ENCODE data around the gene NPHP4.
"Not testable (repeated sequence)": the region's sequence is repeated elsewhere in the genome, so short reads cannot be mapped to it uniquely, and the experiment has no call there.

NPHP4 gene

DNA sequence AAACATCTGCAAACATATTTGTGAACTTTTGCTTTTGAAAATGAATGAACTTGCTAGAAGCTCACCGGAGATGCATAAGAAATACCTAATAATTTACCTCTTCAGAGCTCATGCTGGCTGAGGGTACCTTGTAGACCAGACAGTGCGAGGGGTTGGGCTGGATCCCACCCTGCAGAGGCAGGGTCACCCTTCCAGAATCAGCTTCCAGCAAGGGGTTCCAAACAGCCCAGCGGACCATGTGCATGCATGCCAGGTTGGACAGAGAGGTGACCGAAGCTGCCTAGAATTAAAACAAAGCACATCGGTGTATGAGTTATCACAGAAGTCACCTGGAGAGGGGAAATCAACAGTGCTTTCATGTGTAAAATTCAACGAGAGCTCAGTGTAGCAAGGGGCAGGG is 59.2 kb downstream of the NPHP4 start:
- DNase-seq (ENCODE audit: low read depth), result no peak

- DNase-seq (ENCODE audit: low read depth), result no peak
Measured at GRCh38 chr1:5928714-5929400, 63.4 kb downstream of the NPHP4 start.

- no peak for DNase-seq (ENCODE audit: low read depth)
Measured at GRCh38 chr1:5927506-5928370, 64.5 kb downstream of the NPHP4 start.

DNA sequence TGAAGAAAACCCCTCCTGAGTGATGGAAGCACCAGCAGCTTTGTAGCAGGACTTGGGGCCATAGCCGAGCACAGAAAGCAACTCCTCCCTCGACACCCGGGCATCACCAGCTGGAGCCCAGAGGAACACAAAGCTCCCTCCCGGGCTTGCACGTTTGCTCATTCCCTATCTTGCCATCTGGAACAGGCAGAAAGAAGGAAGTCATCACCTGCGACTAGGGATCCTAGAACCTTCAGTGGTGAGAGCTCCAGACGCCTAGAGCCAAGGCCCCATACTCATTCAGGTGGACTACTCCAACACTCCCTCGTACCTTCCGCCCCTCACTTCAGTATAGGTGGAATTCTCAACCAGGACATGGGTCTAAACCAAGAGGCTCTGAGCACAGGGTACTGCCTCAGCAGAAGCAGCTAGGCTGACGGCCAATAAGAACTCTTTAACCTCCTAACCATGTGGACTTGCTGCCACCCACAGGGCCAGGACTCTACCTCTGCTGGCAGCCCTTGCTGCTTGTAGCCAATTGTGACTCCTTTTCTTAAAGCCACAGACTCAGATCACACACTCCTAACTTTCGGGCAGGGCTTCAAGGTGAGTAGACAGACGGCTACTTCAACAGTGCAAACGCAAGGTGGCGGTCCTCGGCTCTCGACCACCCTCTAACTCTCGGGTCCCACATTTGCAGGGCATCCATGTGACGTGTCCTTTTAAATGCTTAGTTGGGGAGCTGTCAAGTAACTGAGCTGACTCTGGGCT is 65.4 kb downstream of the NPHP4 start:
- no peak for DNase-seq (ENCODE audit: low read depth)

DNA sequence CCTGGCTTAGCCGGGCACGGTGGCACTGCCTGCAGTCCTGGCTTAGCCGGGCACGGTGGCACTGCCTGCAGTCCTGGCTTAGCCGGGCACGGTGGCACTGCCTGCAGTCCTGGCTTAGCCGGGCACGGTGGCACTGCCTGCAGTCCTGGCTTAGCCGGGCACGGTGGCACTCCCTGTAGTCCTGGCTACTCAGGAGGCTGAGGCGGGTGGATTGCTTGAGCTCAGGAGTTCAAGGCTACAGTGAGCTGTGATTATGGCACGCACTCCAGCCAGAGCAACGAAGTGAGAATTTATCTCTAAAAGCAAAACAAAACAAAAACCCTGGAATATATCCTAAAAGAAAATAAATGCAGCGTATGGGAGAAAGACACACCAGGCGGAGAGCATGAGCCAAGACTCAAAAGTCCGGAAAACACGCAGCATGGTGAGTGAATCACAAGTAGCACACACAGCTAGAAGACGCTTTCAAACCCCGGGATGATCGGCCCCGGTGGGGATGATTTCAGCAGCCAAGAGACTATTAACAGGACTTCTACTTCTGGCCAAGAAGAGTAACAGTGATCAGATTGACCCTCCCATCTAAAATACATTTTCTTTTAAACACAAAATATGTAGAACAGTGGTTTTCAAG is 69.4 kb downstream of the NPHP4 start:
- DNase-seq (ENCODE audit: low read depth), result not testable (repeated sequence)

DNA sequence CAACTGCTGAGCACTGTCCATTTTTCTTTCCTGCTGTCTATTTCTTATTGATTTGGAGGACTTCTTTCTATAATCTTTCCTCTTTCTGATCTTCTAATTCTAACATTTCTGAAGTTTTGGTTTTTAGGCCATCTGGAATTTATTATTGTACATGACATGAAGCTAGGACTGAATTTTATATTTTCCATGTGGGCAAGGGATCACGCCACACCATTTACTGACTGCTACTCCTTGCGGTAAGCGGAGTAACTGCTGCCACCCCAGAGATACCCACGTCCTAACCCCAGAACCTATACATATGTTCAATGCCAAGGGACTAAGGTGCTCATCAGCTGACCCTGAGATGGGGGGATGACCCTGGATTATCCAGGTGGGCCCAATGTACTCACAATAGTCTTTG is 70.6 kb downstream of the NPHP4 start:
- DNase-seq (ENCODE audit: low read depth), result no peak

GRCh38 chr1:5921129-5921528 is 71.1 kb downstream of the NPHP4 start:
- no peak for DNase-seq (ENCODE audit: low read depth)

DNA sequence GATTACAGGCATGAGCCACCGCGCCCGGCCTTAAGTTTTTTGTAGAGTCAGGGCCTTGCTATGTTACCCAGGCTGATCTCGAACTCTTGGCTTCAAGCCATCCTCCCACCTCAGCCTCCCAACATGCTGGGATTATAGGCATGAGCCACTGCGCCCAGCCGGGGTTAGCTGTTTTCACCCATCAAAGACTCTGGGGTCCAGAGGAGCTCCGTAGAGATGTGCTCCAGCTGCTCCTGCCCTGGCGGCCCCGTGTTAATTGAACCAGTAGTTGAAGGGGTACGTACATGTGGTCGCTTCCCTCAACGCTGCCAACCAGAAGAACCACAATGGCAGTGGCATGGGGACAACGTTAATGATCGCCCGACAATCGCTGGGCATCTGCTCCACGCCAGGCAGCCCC is 72.0 kb downstream of the NPHP4 start:
- DNase-seq (ENCODE audit: low read depth), result no peak

- no peak for DNase-seq (ENCODE audit: low read depth)
Measured at GRCh38 chr1:5918275-5918649, 74.0 kb downstream of the NPHP4 start.

- no peak for DNase-seq (ENCODE audit: low read depth)
Measured at GRCh38 chr1:5917591-5918274, 74.5 kb downstream of the NPHP4 start.

DNA sequence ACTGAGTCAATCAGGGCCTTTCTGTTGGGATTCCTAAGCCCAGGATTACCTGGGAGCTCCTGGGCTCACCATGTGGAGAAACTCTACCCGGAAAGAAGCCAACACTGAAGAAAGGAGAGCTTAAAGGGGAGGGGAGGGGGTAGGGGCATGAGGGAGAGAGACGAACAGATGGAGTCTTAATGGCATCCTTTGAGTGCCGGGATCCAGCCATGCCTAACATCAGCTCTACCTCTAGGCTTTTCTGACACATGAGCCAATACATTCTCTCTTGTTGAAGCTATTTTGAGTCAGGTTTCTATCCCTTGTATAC is 75.0 kb downstream of the NPHP4 start:
- no peak for DNase-seq (ENCODE audit: low read depth)

DNA sequence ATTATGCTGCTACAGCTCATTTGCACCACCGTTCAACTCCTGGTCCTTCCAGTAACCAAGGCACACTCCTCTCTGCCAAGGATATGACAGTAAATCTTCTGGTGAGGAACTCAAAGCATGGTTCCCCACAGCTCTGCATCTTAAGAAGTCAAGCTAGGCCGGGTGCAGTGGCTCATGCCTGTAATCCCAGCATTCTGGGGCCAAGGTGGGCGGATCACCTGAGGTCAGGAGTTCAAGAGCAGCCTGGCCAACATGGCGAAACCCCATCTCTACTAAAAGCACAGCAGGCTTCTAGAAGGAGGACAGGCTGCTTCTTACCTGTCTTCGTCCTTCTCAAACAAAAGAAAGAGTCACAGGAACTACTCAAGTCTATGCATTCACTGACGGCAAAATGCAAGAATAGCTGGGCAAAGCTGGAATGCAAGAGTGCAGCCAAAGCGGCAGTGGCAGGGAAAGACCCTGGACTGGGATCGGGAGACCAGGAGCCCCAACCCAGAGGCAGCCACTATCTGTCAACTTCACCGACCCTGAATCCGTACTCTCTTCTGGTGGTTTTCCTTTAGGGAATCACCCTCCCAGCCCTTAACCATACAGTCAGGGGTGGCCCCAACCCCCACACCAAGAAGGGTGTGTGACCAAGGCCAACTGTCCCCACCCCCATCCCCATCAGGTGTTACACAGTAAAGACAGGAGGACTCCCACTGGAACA is 75.5 kb downstream of the NPHP4 start:
- no peak for DNase-seq (ENCODE audit: low read depth)

DNA sequence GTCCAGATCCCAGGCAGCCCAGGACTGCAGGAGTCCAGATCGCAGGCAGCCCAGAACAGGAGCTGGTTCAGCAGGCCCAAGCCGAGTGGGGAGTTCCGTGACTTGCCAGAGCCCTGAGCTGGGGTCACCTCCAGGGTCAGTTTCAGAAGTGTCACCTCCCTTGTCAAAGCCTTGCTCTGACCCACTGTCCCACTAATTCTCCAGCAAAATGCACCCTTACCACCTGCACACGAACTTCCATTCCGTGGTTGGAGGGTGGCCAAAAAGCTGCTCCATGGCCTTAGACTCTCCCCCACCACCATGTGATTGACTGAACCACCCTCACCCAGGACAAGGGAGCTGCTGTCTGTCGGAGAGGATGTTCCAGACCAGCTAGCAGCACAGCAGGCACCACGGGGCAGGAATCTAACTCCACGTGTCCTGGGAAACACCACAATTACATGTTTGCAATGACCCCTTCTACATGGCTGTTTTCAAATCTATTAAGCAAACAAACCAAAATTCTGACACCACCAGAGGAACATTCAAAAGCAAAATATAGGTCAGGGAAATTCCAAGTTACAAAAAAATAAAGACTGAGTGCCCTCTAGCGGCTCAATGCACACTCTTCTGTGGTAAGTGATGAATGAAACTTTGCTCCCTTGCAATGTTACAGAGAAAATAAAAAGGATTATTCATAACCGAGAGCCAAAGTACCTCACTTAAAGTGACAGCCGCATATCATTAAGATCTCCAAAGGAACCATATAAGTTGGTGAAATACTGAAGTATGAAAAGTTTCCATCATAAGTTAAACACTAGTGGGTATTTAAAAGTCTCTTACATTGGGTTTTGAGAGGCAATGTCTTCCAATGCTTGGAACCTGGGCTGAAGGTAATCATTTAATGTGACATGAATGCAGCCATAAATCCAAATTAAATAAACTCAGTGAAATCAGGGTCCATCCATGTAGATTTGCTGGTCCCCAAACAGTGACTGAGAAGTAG is 76.3 kb downstream of the NPHP4 start:
- DNase-seq (ENCODE audit: low read depth), result no peak

- DNase-seq (ENCODE audit: low read depth), result no peak
Measured at GRCh38 chr1:5914676-5915365, 77.4 kb downstream of the NPHP4 start.

DNA sequence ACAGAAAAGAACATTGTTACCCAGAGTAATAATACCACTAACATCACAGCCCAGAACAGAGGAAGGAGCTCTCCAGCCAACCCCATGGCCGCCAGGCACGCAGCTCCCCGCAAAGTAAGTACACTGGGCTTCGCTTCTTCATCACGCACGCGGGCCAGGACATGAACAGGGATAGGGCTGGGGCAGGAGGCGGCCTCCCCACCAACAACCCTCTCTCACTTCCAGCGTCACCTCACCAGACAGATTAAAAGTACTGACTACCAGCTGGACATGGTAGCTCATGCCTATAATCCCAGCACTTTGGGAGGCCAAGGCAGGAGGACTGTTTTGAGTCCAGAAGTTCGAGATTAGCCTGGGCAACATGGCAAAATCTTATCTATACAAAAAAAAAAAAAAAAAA is 78.3 kb downstream of the NPHP4 start:
- no peak for DNase-seq (ENCODE audit: low read depth)

DNA sequence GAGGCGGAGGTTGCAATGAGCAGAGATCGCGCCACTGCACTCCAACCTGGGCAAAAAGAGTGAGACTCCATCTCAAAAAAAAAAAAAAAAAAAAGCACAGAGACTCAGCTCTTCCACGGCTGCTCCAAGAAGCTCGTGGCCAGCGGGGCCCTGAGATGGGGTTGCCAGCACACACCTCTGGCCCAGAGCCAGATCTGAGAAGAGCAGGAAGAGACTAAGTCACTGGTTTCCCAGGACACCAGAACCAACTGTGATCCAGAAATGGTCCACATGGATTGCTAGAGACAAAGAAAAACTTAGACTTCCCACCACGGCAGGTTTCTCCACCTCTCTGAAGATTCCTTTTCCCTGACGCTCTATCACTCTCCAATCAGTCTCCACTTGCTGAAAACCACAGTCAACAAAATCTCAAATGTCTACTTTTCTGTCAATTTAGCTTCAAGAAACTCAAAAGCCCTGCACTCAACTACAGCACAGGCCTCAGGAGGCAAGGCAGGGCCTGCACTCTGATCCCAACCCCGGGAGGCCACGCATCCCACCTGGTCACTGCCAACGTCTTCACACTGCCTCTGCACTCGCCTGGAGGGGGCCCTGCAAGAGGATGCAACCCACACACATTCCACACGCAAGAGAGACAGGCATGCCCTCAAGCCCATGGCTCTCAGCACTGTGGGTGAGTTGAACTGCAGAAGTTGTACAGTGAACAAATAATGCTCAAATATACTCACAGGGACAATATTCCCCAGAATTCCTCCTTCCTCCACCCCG is 79.0 kb downstream of the NPHP4 start:
- no peak for DNase-seq (ENCODE audit: low read depth)

DNA sequence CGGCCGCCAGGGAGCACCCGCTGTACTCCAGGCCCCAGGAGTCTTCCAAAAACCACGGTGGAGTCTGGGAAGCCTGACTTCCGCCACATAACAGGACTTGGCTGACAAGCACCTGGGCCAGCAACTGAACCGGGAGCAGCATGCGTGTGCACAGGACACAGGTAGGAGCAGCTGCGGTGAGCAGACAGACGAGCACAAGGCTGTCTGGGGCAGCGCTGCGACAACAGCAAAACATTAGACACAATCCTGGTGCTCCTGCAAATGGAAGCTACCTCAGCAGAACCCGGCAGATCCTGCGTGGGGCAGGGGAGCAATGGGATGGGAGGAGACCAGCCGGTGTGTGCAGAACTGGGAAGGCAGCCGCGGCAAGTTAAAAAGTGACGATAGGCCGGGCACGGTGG is 80.4 kb downstream of the NPHP4 start:
- DNase-seq (ENCODE audit: low read depth), result no peak

GRCh38 chr1:5911157-5911556 is 81.1 kb downstream of the NPHP4 start:
- no peak for DNase-seq (ENCODE audit: low read depth)

DNA sequence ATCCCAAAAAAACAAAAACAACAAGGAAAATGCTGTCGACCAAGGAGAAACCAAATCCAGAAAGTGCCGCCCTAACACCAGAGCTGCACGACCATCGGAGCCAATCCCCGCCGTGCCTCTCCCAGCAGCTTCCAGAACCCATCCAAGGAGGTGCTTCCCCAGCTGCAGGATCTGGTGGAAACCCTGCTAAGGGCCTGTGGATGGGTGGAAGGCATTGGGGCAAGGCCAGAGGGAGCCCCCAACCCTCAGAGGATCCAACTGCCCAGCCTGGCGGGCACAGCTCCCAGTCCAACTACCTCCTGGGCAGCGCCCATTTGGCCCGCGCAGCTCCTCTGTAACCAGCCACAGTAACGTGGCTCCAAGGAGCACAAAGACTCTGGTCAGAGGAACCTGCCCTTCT is 81.6 kb downstream of the NPHP4 start:
- DNase-seq (ENCODE audit: low read depth), result no peak
